Transverse colon (tissue), 4 donors: Measurements from ENCODE around the gene UBE2J2. TPM values are rescaled to one million over a fixed set of nuclear protein-coding genes. Genes with fewer than 3 reads are reported as not detected.

Experiments used
- DNase-seq: peaks from one replicate; pipeline ENCODE4 v3.0.0-alpha.2; 2019
- H3K27ac ChIP-seq, 4 donors: fragments of 200-600 bp; sonication (generic); 2 replicates each; pipeline ENCODE4 v1.5.1; 2016 to 2018; ENCODE audit warnings: inconsistent platforms in 4 of 4
- H3K27me3 ChIP-seq: fragments of 200-600 bp; sonication (generic); 2 replicates; pipeline ENCODE4 v1.5.1; 2017; ENCODE audit warnings: inconsistent platforms
- H3K36me3 ChIP-seq, 4 donors: fragments of 200-600 bp; sonication (generic); 2 replicates each; pipeline ENCODE4 v1.5.1; 2017 to 2019; ENCODE audit warnings: inconsistent platforms in 4 of 4
- H3K4me1 ChIP-seq, 4 donors: fragments of 200-600 bp; sonication (generic); 2 replicates each; pipeline ENCODE4 v1.5.1; 2017 to 2020; ENCODE audit warnings: inconsistent platforms in 4 of 4
- H3K4me3 ChIP-seq, 4 donors: fragments of 200-600 bp; sonication (generic); 1 replicate in 1 of 4; 2 replicates in 3 of 4; pipeline versions ENCODE4 v1.5.1 to v1.6.1; 2017 to 2019; ENCODE audit warnings: inconsistent platforms in 4 of 4
- H3K9me3 ChIP-seq, 2 donors: fragments of 200-600 bp; sonication (generic); 2 replicates each; pipeline ENCODE4 v1.5.1; 2017 to 2019; ENCODE audit warnings: inconsistent platforms in 2 of 2
- CTCF ChIP-seq, 5 experiments: fragments of 200-600 bp in 3 of 5; fragments of 450-650 bp in 2 of 5; sonication (generic) in 3 of 5; IDR thresholded peaks; 1 replicate in 2 of 5; 2 replicates in 3 of 5; pipeline ENCODE4 v1.5.1; 2016 to 2017; ENCODE audit warnings: antibody characterized with exemption in 5 of 5, inconsistent platforms in 3 of 5, mild to moderate bottlenecking in 2 of 5, moderate library complexity in 1 of 5
- EP300 ChIP-seq: sonication (generic); formaldehyde crosslinking; IDR thresholded peaks from one replicate; pipeline ENCODE4 v1.6.1; 2017; ENCODE audit warnings: antibody characterized with exemption, low read depth
- POLR2A ChIP-seq: fragments of 450-650 bp; IDR thresholded peaks from one replicate; pipeline ENCODE4 v1.6.1; 2016; ENCODE audit warnings: antibody characterized with exemption, mild to moderate bottlenecking, moderate library complexity
- POLR2AphosphoS5 ChIP-seq, 3 donors: sonication (generic); formaldehyde crosslinking; IDR thresholded peaks; one replicate each; pipeline ENCODE4 v1.6.1; 2016; ENCODE audit warnings: antibody characterized with exemption in 3 of 3
- WGBS, 2 donors: methylation state at CpG; one replicate each; pipeline ENCODE4 v1.1.5; 2018; ENCODE audit warnings: low coverage in 1 of 2; 5-methylcytosine and 5-hydroxymethylcytosine counted together
- in situ Hi-C, 4 donors: fragments of 200-750 bp; cut with MboI; loops; one replicate each; pipeline versions ENCODE4 v1.15.0 to v1.15.1; 2017; ENCODE audit warnings: low sequenced_read_pairs in 3 of 4, low pct_ligation_motif_present in 1 of 4, low pct_unique_long_range_greater_than_20kb in 1 of 4
- intact Hi-C: fragments of 100-400 bp; cut with DNase I; formaldehyde crosslinking; loops from one replicate; pipeline ENCODE4 v1.15.1; 2023; ENCODE audit warnings: low total_unique reads
- total RNA-seq, 4 donors: library from RNA; depleted of rRNA; stranded (reverse); fragments of >200 nt; gene quantifications; one replicate each; pipeline ENCODE4 v1.1.0, GENCODE V29; 2016

Gene UBE2J2
- total RNA-seq, 4 donors from 2014 or later: 49.6 to 110 (median 59.1) TPM

GRCh38 chr1:1234180-1234808, 39.4 kb downstream of the UBE2J2 start:
- intact Hi-C loops (no loop called here), in situ Hi-C loops (no loop called here)
- no peak overlapping the region for H3K27ac ChIP-seq
- no peaks in the 10 kb centered on the region for H3K36me3 ChIP-seq
- peaks cover 24 to 49% (median 46%) of the 10 kb centered on the region in 4 donors for H3K4me1 ChIP-seq
- WGBS, 2 donors: 95% methylated on average over 4 to 28 of the region's 28 CpGs
- peaks cover 32% of the 10 kb centered on the region for H3K27me3 ChIP-seq
- TF ChIP-seq POLR2AphosphoS5 (IDR thresholded peaks at IDR 0.05) (no peak), EP300 (no peak), POLR2A (no peak), CTCF (IDR thresholded peaks at IDR 0.05) (no peak)
- DNase-seq: no peak
- no peaks in the 10 kb centered on the region for H3K9me3 ChIP-seq
- H3K4me3 ChIP-seq: no peak overlapping the region

GRCh38 chr1:1233567-1233892, 40.1 kb downstream of the UBE2J2 start:
- 95 to 97% methylated on average over 14 to 15 of the region's 15 CpGs for WGBS, 2 donors
- peaks cover 24 to 52% (median 47%) of the 10 kb centered on the region in 4 donors for H3K4me1 ChIP-seq
- no peaks in the 10 kb centered on the region for H3K36me3 ChIP-seq
- DNase-seq: no peak
- no peaks in the 10 kb centered on the region for H3K9me3 ChIP-seq
- in situ Hi-C loops (no loop called here), intact Hi-C loops (no loop called here)
- peaks cover 24% of the 10 kb centered on the region for H3K27me3 ChIP-seq
- no peak overlapping the region for H3K27ac ChIP-seq
- H3K4me3 ChIP-seq: no peak overlapping the region
- no peak for TF ChIP-seq POLR2AphosphoS5 (IDR thresholded peaks at IDR 0.05)
- no peak for TF ChIP-seq CTCF (IDR thresholded peaks at IDR 0.05)
- TF ChIP-seq EP300: no peak
- no peak for TF ChIP-seq POLR2A

- no peak for DNase-seq
- H3K4me1 ChIP-seq: peaks cover 22 to 46% (median 43%) of the 10 kb centered on the region in 4 donors
- peak overlapping the region in 3 of 4 donors; percentile 24 to 40 (median 32) for H3K4me3 ChIP-seq
- WGBS, 2 donors: 88 to 100% methylated on average over 5 to 96 of the region's 98 CpGs
- H3K9me3 ChIP-seq: no peaks in the 10 kb centered on the region
- intact Hi-C loops (no loop called here), in situ Hi-C loops (no loop called here)
- peaks cover 19% of the 10 kb centered on the region for H3K27me3 ChIP-seq
- peak overlapping the region in 1 of 4 donors; percentile 9 for H3K27ac ChIP-seq
- TF ChIP-seq POLR2A: no peak
- H3K36me3 ChIP-seq: peaks cover 0 to 4% (median 0%) of the 10 kb centered on the region in 4 donors
Measured at GRCh38 chr1:1232796-1233566, 40.7 kb downstream of the UBE2J2 start.

- in situ Hi-C loops: no loop called here
- WGBS, 2 donors: 17% methylated on average over 48 of the region's 100 CpGs; no CpG with 5 or more reads in 1 of the 2 donors
- Histone ChIP-seq H3K4me1 (peaks cover 19 to 40% (median 36%) of the 10 kb centered on the region in 4 donors), H3K9me3 (no peaks in the 10 kb centered on the region), H3K27ac (peak within 1 kb of the TSS; percentile 97 to 98 (median 98)), H3K27me3 (peaks cover 12% of the 10 kb centered on the region), H3K36me3 (peaks cover 0 to 9% (median 0%) of the 10 kb centered on the region in 4 donors), H3K4me3 (peak within 1 kb of the TSS; percentile 87 to 100 (median 98))
- no peak for DNase-seq
- intact Hi-C loops: no loop called here
- no peak for TF ChIP-seq EP300
- TF ChIP-seq POLR2A: no peak
- no peak for TF ChIP-seq CTCF (IDR thresholded peaks at IDR 0.05)
- no peak for TF ChIP-seq POLR2AphosphoS5 (IDR thresholded peaks at IDR 0.05)
Measured at GRCh38 chr1:1232208-1232795, 41.4 kb downstream of the UBE2J2 start, which contains the start of gene B3GALT6. Gene B3GALT6 (plus strand): TSS chr1:1232237. CDS start chr1:1232279, 42 bp downstream.
